ENCODE results near the gene LRTM2. TPM values are rescaled to one million over a fixed set of nuclear protein-coding genes. Genes with fewer than 3 reads are reported as not detected.

The LRTM2 gene
- total and polyA plus RNA-seq, 7 experiments from 2014 or later: 0.12 TPM; not detected in 6

DNA sequence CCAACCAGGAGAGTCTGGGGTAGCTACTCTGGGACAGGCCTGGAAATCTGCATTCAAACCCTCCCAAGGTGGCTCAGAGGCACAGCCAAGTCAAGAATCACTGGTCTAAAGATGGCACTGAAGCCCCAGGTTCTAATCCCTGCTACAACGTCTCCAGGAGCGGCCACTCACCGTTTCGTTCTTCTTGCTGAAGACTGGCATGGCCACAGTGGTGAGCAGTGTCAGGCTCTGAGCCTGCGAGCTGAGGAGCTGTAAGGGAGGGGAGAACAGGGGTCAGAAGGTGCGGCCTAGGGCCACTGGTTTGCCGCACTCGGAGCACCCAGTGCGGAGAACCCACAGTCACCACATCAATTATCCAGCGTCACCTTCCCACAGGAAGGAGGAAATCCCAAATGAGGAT lies 59.3 kb downstream of the LRTM2 start:
- ChIA-PET CTCF (no interaction called here), POLR2A (no interaction called here)
- no peak overlapping the region for H3K27ac Mint-ChIP-seq
- Histone ChIP-seq H3K4me1 (ENCODE audit: control insufficient read depth in 2 of 2, insufficient read depth in 2 of 2, low read length in 2 of 2) (no peaks in the 10 kb centered on the region), H3K27ac (ENCODE audit: low read depth, low read length) (no peak overlapping the region), H3K36me3 (ENCODE audit: control insufficient read depth in 2 of 3, insufficient read depth in 3 of 3, low read length in 3 of 3) (no peaks in the 10 kb centered on the region), H3K27me3 (ENCODE audit: control insufficient read depth in 2 of 2, insufficient read depth in 2 of 2, low read length in 2 of 2) (no peaks in the 10 kb centered on the region), H3K9me3 (ENCODE audit: control insufficient read depth in 2 of 3, low read length in 3 of 3) (no peaks in the 10 kb centered on the region), H3K4me3 (ENCODE audit: low read length) (no peak overlapping the region)
- intact Hi-C loops (cut with micrococcal nuclease): no loop called here
- H3K4me3 Mint-ChIP-seq: no peak overlapping the region
- H3K27me3 Mint-ChIP-seq: peaks cover 0 to 10% (median 4%) of the 10 kb centered on the region in 5 donors
- H3K4me1 Mint-ChIP-seq: no peaks in the 10 kb centered on the region
- DNase-seq (no peak), ATAC-seq (no peak)
- peaks cover 0 to 1% (median 0%) of the 10 kb centered on the region in 11 donors for H3K9me3 Mint-ChIP-seq
- no peaks in the 10 kb centered on the region for H3K36me3 Mint-ChIP-seq

DNA sequence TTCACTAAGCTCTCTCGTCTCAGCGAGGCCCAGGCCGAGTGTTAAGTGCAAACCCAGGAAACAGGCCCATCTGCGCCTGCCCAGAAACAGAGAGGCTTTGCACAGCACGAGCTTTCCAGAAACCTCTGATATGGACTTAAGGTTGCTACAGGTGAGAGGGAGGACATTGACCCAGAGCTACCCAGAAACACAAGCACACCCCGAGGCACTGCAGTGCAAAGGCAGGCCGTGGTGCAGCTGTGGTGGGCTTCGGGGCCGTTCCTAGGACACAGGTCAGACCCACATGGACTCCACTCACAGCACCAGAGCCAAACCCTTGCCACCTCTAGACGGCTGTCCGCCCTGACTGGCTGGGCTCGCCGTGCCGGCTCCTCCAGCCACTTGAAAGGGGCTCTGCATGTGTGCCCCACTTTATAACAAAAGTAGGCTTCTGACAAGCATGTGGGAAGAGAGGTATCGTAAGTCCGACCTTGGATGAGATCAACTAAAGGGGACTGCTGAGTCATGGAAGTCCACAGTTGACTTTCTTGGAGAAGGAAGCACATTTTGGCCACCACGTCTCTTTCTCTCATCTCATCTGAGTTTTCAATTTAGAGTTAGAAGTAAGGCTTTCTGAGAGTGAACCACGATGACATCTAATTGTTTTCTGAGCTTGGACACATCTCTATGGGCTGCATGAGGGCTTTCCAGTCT lies 59.9 kb downstream of the LRTM2 start:
- Histone ChIP-seq H3K9me3 (ENCODE audit: control insufficient read depth in 2 of 3, low read length in 3 of 3) (no peaks in the 10 kb centered on the region), H3K27ac (ENCODE audit: low read depth, low read length) (no peak overlapping the region), H3K36me3 (ENCODE audit: control insufficient read depth in 2 of 3, insufficient read depth in 3 of 3, low read length in 3 of 3) (no peaks in the 10 kb centered on the region), H3K27me3 (ENCODE audit: control insufficient read depth in 2 of 2, insufficient read depth in 2 of 2, low read length in 2 of 2) (no peaks in the 10 kb centered on the region), H3K4me3 (ENCODE audit: low read length) (no peak overlapping the region), H3K4me1 (ENCODE audit: control insufficient read depth in 2 of 2, insufficient read depth in 2 of 2, low read length in 2 of 2) (no peaks in the 10 kb centered on the region)
- Mint-ChIP-seq H3K27ac (no peak overlapping the region), H3K27me3 (peaks cover 0 to 10% (median 2%) of the 10 kb centered on the region in 5 donors), H3K36me3 (no peaks in the 10 kb centered on the region), H3K4me3 (no peak overlapping the region), H3K9me3 (peaks cover 0 to 1% (median 0%) of the 10 kb centered on the region in 11 donors), H3K4me1 (no peaks in the 10 kb centered on the region)
- intact Hi-C loops (cut with micrococcal nuclease): no loop called here
- no peak for DNase-seq
- ChIA-PET POLR2A (no interaction called here), CTCF (no interaction called here)
- ATAC-seq: no peak

DNA sequence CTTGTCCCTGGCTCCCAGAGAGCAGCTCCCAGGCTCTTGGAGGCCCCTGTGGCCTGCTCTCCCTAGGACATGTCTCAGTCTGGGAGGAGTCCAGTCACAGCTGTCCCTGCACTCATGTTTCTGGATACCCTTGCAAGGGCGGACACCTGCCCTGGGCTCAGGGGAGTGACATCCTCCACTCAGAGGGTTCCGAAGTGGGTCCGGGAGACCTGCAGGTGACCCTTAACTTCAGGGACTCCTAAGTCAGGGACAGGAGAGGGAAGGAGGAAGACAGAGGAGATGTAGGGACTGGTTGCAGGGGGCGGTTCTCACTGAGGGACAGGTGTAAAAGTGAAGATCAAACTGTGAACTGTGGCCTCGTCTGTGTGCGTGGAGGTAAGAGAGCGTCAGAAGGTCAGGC lies 60.5 kb downstream of the LRTM2 start:
- no peaks in the 10 kb centered on the region for H3K36me3 Mint-ChIP-seq
- no peak overlapping the region for H3K27ac ChIP-seq (ENCODE audit: low read depth, low read length)
- H3K27ac Mint-ChIP-seq: no peak overlapping the region
- no peaks in the 10 kb centered on the region for H3K4me1 ChIP-seq (ENCODE audit: control insufficient read depth in 2 of 2, insufficient read depth in 2 of 2, low read length in 2 of 2)
- H3K9me3 Mint-ChIP-seq: peaks cover 0 to 1% (median 0%) of the 10 kb centered on the region in 11 donors
- DNase-seq (no peak), ATAC-seq (no peak)
- no peak overlapping the region for H3K4me3 ChIP-seq (ENCODE audit: low read length)
- no peaks in the 10 kb centered on the region for H3K9me3 ChIP-seq (ENCODE audit: control insufficient read depth in 2 of 3, low read length in 3 of 3)
- CTCF ChIA-PET: no interaction called here
- intact Hi-C loops (cut with micrococcal nuclease): no loop called here
- H3K4me3 Mint-ChIP-seq: no peak overlapping the region
- H3K27me3 ChIP-seq (ENCODE audit: control insufficient read depth in 2 of 2, insufficient read depth in 2 of 2, low read length in 2 of 2): no peaks in the 10 kb centered on the region
- H3K4me1 Mint-ChIP-seq: no peaks in the 10 kb centered on the region
- H3K36me3 ChIP-seq (ENCODE audit: control insufficient read depth in 2 of 3, insufficient read depth in 3 of 3, low read length in 3 of 3): no peaks in the 10 kb centered on the region
- peaks cover 0 to 10% (median 2%) of the 10 kb centered on the region in 5 donors for H3K27me3 Mint-ChIP-seq
- POLR2A ChIA-PET: no interaction called here

DNA sequence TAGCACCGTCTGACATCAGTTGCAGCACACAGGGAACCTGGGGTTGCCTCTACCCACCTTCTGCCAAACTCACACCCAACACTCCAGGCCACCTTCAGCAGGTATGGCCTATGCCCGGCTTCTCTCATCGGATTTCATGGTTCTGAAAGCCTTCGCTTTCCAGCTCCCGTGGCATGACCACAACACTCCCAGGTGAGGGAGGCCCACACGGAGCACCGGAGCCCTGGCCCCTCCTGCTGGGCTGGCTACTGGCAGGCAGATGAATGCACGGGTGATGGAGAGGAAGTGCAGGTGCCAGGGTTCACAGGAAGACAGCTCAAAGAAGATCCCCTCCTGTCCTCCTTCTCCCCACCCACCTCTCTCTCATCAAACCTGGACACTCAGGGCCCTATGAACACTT lies 60.9 kb downstream of the LRTM2 start:
- H3K4me3 ChIP-seq (ENCODE audit: low read length): no peak overlapping the region
- H3K36me3 ChIP-seq (ENCODE audit: control insufficient read depth in 2 of 3, insufficient read depth in 3 of 3, low read length in 3 of 3): no peaks in the 10 kb centered on the region
- no peaks in the 10 kb centered on the region for H3K4me1 ChIP-seq (ENCODE audit: control insufficient read depth in 2 of 2, insufficient read depth in 2 of 2, low read length in 2 of 2)
- CTCF ChIA-PET: no interaction called here
- DNase-seq: no peak
- no peaks in the 10 kb centered on the region for H3K27me3 ChIP-seq (ENCODE audit: control insufficient read depth in 2 of 2, insufficient read depth in 2 of 2, low read length in 2 of 2)
- ATAC-seq: no peak
- Mint-ChIP-seq H3K36me3 (no peaks in the 10 kb centered on the region), H3K27me3 (peaks cover 0 to 10% (median 4%) of the 10 kb centered on the region in 5 donors), H3K27ac (no peak overlapping the region), H3K9me3 (peaks cover 0 to 1% (median 0%) of the 10 kb centered on the region in 11 donors), H3K4me3 (no peak overlapping the region), H3K4me1 (no peaks in the 10 kb centered on the region)
- POLR2A ChIA-PET: no interaction called here
- H3K27ac ChIP-seq (ENCODE audit: low read depth, low read length): no peak overlapping the region
- H3K9me3 ChIP-seq (ENCODE audit: control insufficient read depth in 2 of 3, low read length in 3 of 3): no peaks in the 10 kb centered on the region
- intact Hi-C loops (cut with micrococcal nuclease): no loop called here

DNA sequence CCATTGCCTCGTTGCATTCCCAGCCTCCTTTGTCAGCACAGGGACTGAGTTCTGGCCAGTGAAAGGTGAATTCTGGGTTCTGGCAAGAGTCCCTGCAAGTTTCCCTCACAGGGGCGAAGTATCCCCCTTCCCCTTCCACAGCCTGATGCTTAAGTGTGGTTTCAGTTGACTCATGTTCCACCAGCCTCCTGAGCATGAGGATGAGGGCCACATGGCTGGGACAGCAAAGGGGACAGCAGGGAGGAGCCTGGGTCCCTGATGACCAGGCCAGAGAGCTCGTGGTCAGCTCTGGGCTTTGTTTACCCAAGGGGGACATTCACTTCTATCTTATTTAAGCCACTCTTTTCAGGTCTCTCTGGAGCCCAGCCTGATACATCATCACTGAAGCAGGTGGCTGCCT lies 61.6 kb downstream of the LRTM2 start:
- Histone ChIP-seq H3K27ac (ENCODE audit: low read depth, low read length) (no peak overlapping the region), H3K36me3 (ENCODE audit: control insufficient read depth in 2 of 3, insufficient read depth in 3 of 3, low read length in 3 of 3) (no peaks in the 10 kb centered on the region), H3K9me3 (ENCODE audit: control insufficient read depth in 2 of 3, low read length in 3 of 3) (no peaks in the 10 kb centered on the region), H3K27me3 (ENCODE audit: control insufficient read depth in 2 of 2, insufficient read depth in 2 of 2, low read length in 2 of 2) (no peaks in the 10 kb centered on the region), H3K4me1 (ENCODE audit: control insufficient read depth in 2 of 2, insufficient read depth in 2 of 2, low read length in 2 of 2) (no peaks in the 10 kb centered on the region), H3K4me3 (ENCODE audit: low read length) (no peak overlapping the region)
- no peak overlapping the region for H3K4me3 Mint-ChIP-seq
- peaks cover 0 to 1% (median 0%) of the 10 kb centered on the region in 11 donors for H3K9me3 Mint-ChIP-seq
- H3K36me3 Mint-ChIP-seq: no peaks in the 10 kb centered on the region
- ChIA-PET CTCF (no interaction called here), POLR2A (interaction anchor here (1.1 kb wide), 1 partner anchor 36 kb away, joined by 3 read pairs; no protein-coding TSS in a partner anchor)
- DNase-seq: no peak
- ATAC-seq: no peak
- no peak overlapping the region for H3K27ac Mint-ChIP-seq
- H3K4me1 Mint-ChIP-seq: no peaks in the 10 kb centered on the region
- intact Hi-C loops (cut with micrococcal nuclease): no loop called here
- peaks cover 0 to 14% (median 6%) of the 10 kb centered on the region in 5 donors for H3K27me3 Mint-ChIP-seq

DNA sequence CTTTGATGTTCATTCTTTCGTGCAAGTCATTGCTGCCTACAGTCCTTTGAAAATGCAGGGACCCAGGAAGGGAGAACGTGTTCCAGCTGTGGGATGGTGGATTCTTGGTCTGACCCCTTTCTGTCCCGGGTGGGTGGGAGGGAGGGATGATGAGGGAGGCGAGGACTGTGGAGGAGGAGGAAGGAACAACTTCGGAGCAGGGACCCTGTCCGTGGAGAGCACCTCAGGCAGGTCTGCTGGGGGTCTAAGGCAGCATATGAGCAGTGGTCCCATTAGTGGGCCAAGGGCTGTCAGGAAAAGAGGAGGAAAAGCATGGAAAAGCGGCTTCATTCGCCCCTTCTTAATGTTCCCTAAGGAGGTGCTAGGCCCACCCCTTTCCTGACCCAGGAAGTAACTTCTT lies 62.0 kb downstream of the LRTM2 start:
- no peaks in the 10 kb centered on the region for H3K36me3 ChIP-seq (ENCODE audit: control insufficient read depth in 2 of 3, insufficient read depth in 3 of 3, low read length in 3 of 3)
- CTCF ChIA-PET: no interaction called here
- Mint-ChIP-seq H3K27ac (no peak overlapping the region), H3K27me3 (peaks cover 2 to 14% (median 6%) of the 10 kb centered on the region in 5 donors), H3K9me3 (peaks cover 0 to 5% (median under 1%) of the 10 kb centered on the region in 11 donors), H3K36me3 (no peaks in the 10 kb centered on the region), H3K4me1 (no peaks in the 10 kb centered on the region), H3K4me3 (no peak overlapping the region)
- intact Hi-C loops (cut with micrococcal nuclease): no loop called here
- H3K4me1 ChIP-seq (ENCODE audit: control insufficient read depth in 2 of 2, insufficient read depth in 2 of 2, low read length in 2 of 2): no peaks in the 10 kb centered on the region
- H3K9me3 ChIP-seq (ENCODE audit: control insufficient read depth in 2 of 3, low read length in 3 of 3): no peaks in the 10 kb centered on the region
- DNase-seq: no peak
- POLR2A ChIA-PET: interaction anchor here (1.1 kb wide), 1 partner anchor 35 kb away, joined by 3 read pairs; no protein-coding TSS in a partner anchor
- no peak overlapping the region for H3K4me3 ChIP-seq (ENCODE audit: low read length)
- H3K27ac ChIP-seq (ENCODE audit: low read depth, low read length): no peak overlapping the region
- no peaks in the 10 kb centered on the region for H3K27me3 ChIP-seq (ENCODE audit: control insufficient read depth in 2 of 2, insufficient read depth in 2 of 2, low read length in 2 of 2)
- no peak for ATAC-seq

- ChIA-PET POLR2A (interaction anchor here (1.1 kb wide), 1 partner anchor 35 kb away, joined by 3 read pairs; no protein-coding TSS in a partner anchor), CTCF (no interaction called here)
- no peak overlapping the region for H3K4me3 Mint-ChIP-seq
- no peaks in the 10 kb centered on the region for H3K4me1 Mint-ChIP-seq
- H3K27ac ChIP-seq (ENCODE audit: low read depth, low read length): no peak overlapping the region
- intact Hi-C loops (cut with micrococcal nuclease): no loop called here
- DNase-seq (no peak), ATAC-seq (no peak)
- no peaks in the 10 kb centered on the region for H3K4me1 ChIP-seq (ENCODE audit: control insufficient read depth in 2 of 2, insufficient read depth in 2 of 2, low read length in 2 of 2)
- peaks cover 7 to 14% (median 12%) of the 10 kb centered on the region in 5 donors for H3K27me3 Mint-ChIP-seq
- H3K36me3 Mint-ChIP-seq: no peaks in the 10 kb centered on the region
- peaks cover 0 to 2% (median 0%) of the 10 kb centered on the region in 3 experiments for H3K9me3 ChIP-seq (ENCODE audit: control insufficient read depth in 2 of 3, low read length in 3 of 3)
- peaks cover 0 to 11% (median 5%) of the 10 kb centered on the region in 11 donors for H3K9me3 Mint-ChIP-seq
- H3K36me3 ChIP-seq (ENCODE audit: control insufficient read depth in 2 of 3, insufficient read depth in 3 of 3, low read length in 3 of 3): no peaks in the 10 kb centered on the region
- H3K4me3 ChIP-seq (ENCODE audit: low read length): no peak overlapping the region
- no peaks in the 10 kb centered on the region for H3K27me3 ChIP-seq (ENCODE audit: control insufficient read depth in 2 of 2, insufficient read depth in 2 of 2, low read length in 2 of 2)
- no peak overlapping the region for H3K27ac Mint-ChIP-seq
These were observed 62.6 kb downstream of the LRTM2 start for GRCh38 chr12:1882850-1883470.
